NB4 (cell line): Measurements from ENCODE around the gene S100A9.

Experiments
- MYC ChIP-seq: IDR thresholded peaks from 2 replicates; pipeline ENCODE4 v1.6.1; 2011; ENCODE audit warnings: low read depth, low read length
- POLR2A ChIP-seq: IDR thresholded peaks from 2 replicates; pipeline ENCODE4 v1.6.1; 2011; ENCODE audit warnings: mild to moderate bottlenecking; ENCODE audit not compliant: insufficient read length; ENCODE audit errors: extremely low read depth
- TF ChIP-seq, protein P1 (sequence below): IDR thresholded peaks from one replicate; pipeline ENCODE4 v1.5.1; 2012; ENCODE audit warnings: low read depth, low read length

DNA sequence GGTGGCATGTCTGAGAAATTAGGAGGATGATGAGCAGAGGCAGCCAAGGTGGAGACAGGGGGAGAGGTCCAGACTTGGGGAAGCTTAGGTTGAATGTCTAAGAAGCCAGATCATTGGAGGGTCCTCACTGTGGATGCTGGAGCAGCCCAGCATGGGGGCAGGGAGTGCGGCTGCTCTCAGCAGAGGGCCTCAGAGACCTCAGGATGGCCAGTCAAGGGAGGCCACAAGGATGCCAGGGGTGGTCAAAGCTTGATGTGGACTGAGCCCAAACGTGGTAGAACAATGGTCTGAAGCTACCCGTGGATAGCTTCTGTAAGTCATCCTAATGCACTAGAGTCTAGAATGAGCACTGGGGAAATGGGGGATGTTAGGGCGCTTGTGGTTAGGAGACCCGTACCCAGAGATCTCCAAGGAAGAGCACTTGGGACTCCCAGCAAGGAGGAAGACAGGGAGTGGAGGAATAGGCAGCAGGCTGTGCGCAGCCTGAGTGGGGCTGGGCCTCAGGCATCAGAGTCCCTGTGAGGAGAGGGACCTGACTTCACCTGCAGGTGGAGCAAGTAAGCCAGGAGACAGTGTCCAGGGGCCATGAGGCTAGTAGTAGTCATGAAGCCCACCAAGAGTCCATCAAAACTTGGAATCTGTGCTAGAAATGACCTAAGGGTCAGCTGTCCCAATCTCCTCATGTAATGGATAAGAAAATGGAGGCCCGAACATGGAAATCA, 4.3 kb upstream of the S100A9 start:
- TF ChIP-seq, protein P1, sequence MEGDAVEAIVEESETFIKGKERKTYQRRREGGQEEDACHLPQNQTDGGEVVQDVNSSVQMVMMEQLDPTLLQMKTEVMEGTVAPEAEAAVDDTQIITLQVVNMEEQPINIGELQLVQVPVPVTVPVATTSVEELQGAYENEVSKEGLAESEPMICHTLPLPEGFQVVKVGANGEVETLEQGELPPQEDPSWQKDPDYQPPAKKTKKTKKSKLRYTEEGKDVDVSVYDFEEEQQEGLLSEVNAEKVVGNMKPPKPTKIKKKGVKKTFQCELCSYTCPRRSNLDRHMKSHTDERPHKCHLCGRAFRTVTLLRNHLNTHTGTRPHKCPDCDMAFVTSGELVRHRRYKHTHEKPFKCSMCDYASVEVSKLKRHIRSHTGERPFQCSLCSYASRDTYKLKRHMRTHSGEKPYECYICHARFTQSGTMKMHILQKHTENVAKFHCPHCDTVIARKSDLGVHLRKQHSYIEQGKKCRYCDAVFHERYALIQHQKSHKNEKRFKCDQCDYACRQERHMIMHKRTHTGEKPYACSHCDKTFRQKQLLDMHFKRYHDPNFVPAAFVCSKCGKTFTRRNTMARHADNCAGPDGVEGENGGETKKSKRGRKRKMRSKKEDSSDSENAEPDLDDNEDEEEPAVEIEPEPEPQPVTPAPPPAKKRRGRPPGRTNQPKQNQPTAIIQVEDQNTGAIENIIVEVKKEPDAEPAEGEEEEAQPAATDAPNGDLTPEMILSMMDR: peak; percentile 57
- no peak for TF ChIP-seq POLR2A
- no peak for TF ChIP-seq MYC
